ENCODE results near the gene EVA1A.

EVA1A gene

GRCh38 chr2:75562513-75562864, 1.8 kb upstream of the EVA1A start:
- no peak for FAIRE-seq

- FAIRE-seq = no peak
Measured at GRCh38 chr2:75561566-75562512, 1.1 kb upstream of the EVA1A start.

- no peak for FAIRE-seq
Measured at GRCh38 chr2:75560022-75560767, 544 bp downstream of the EVA1A start.

- no peak for FAIRE-seq
Measured at GRCh38 chr2:75559680-75560021, 1.1 kb downstream of the EVA1A start.

GRCh38 chr2:75558786-75559679, 1.7 kb downstream of the EVA1A start:
- FAIRE-seq = no peak

- no peak for FAIRE-seq
Measured at GRCh38 chr2:75558136-75558535, 2.6 kb downstream of the EVA1A start.

- no peak for FAIRE-seq
Measured at GRCh38 chr2:75557474-75558133, 3.1 kb downstream of the EVA1A start.

GRCh38 chr2:75556679-75557366, 3.9 kb downstream of the EVA1A start:
- no peak for FAIRE-seq

GRCh38 chr2:75555701-75556100, 5.0 kb downstream of the EVA1A start:
- no peak for FAIRE-seq

GRCh38 chr2:75553935-75554531, 6.7 kb downstream of the EVA1A start:
- FAIRE-seq = no peak

- no peak for FAIRE-seq
Measured at GRCh38 chr2:75552222-75552621, 8.5 kb downstream of the EVA1A start.

GRCh38 chr2:75551434-75551833, 9.3 kb downstream of the EVA1A start:
- no peak for FAIRE-seq

- FAIRE-seq = no peak
Measured at GRCh38 chr2:75549401-75550253, 11.1 kb downstream of the EVA1A start.

- no peak for FAIRE-seq
Measured at GRCh38 chr2:75548036-75548573, 12.6 kb downstream of the EVA1A start.

GRCh38 chr2:75547345-75548035, 13.2 kb downstream of the EVA1A start:
- no peak for FAIRE-seq

- FAIRE-seq = no peak
Measured at GRCh38 chr2:75545922-75546321, 14.8 kb downstream of the EVA1A start.

GRCh38 chr2:75545387-75545786, 15.4 kb downstream of the EVA1A start:
- FAIRE-seq = no peak

- no peak for FAIRE-seq
Measured at GRCh38 chr2:75543446-75543845, 17.3 kb downstream of the EVA1A start.

GRCh38 chr2:75541430-75541829, 19.3 kb downstream of the EVA1A start:
- FAIRE-seq = no peak

- FAIRE-seq = no peak
Measured at GRCh38 chr2:75540994-75541393, 19.7 kb downstream of the EVA1A start.

Measured in TTC549 (cell line).